ENCODE results near the gene SOD3.

SOD3 gene

GRCh38 chr4:24768604-24769003, 26.8 kb upstream of the SOD3 start:
- Histone ChIP-seq H3K4me1 (ENCODE audit: insufficient read depth, low read length, severe bottlenecking) (no peaks in the 10 kb centered on the region), H3K9ac (ENCODE audit: low read length) (no peak overlapping the region), H3F3A (ENCODE audit: insufficient read depth, low read length) (no peaks in the 10 kb centered on the region), H2AFZ (ENCODE audit: low read length) (no peak overlapping the region), H3K36me3 (ENCODE audit: insufficient read depth, low read length) (no peaks in the 10 kb centered on the region), H3K27me3 (ENCODE audit: insufficient read depth, low read length) (no peaks in the 10 kb centered on the region), H3K9me2 (ENCODE audit: low read depth, low read length) (no peaks in the 10 kb centered on the region), H4K20me1 (ENCODE audit: insufficient read depth, low read length) (no peaks in the 10 kb centered on the region), H3K79me2 (ENCODE audit: insufficient read depth, low read length) (no peaks in the 10 kb centered on the region), H3K4me3 (ENCODE audit: low read depth, low read length, poor library complexity, severe bottlenecking) (no peak overlapping the region), H3K27ac (ENCODE audit: low read depth, low read length, poor library complexity, severe bottlenecking) (no peak overlapping the region), H3K9me3 (ENCODE audit: low read length) (no peaks in the 10 kb centered on the region), H3K4me2 (ENCODE audit: low read length) (no peak overlapping the region)
- TF ChIP-seq CTCF (IDR thresholded peaks at IDR 0.05; ENCODE audit: low read length): no peak
- TF ChIP-seq EZH2 (IDR thresholded peaks at IDR 0.05; ENCODE audit: borderline replicate concordance, low read length): no peak

- TF ChIP-seq CTCF (IDR thresholded peaks at IDR 0.05; ENCODE audit: low read length) (no peak), EZH2 (IDR thresholded peaks at IDR 0.05; ENCODE audit: borderline replicate concordance, low read length) (no peak)
- Histone ChIP-seq H3K9me2 (ENCODE audit: low read depth, low read length) (no peaks in the 10 kb centered on the region), H3K4me1 (ENCODE audit: insufficient read depth, low read length, severe bottlenecking) (no peaks in the 10 kb centered on the region), H3K79me2 (ENCODE audit: insufficient read depth, low read length) (no peaks in the 10 kb centered on the region), H3K27ac (ENCODE audit: low read depth, low read length, poor library complexity, severe bottlenecking) (no peak overlapping the region), H3K36me3 (ENCODE audit: insufficient read depth, low read length) (no peaks in the 10 kb centered on the region), H3K9ac (ENCODE audit: low read length) (no peak overlapping the region), H3K9me3 (ENCODE audit: low read length) (no peaks in the 10 kb centered on the region), H3F3A (ENCODE audit: insufficient read depth, low read length) (no peaks in the 10 kb centered on the region), H2AFZ (ENCODE audit: low read length) (no peak overlapping the region), H3K4me3 (ENCODE audit: low read depth, low read length, poor library complexity, severe bottlenecking) (no peak overlapping the region), H3K4me2 (ENCODE audit: low read length) (no peak overlapping the region), H3K27me3 (ENCODE audit: insufficient read depth, low read length) (no peaks in the 10 kb centered on the region), H4K20me1 (ENCODE audit: insufficient read depth, low read length) (no peaks in the 10 kb centered on the region)
These were observed 25.8 kb upstream of the SOD3 start for GRCh38 chr4:24769571-24769970.

GRCh38 chr4:24770032-24770584, 25.3 kb upstream of the SOD3 start:
- H3K36me3 ChIP-seq (ENCODE audit: insufficient read depth, low read length): no peaks in the 10 kb centered on the region
- no peak overlapping the region for H3K27ac ChIP-seq (ENCODE audit: low read depth, low read length, poor library complexity, severe bottlenecking)
- H3K4me1 ChIP-seq (ENCODE audit: insufficient read depth, low read length, severe bottlenecking): no peaks in the 10 kb centered on the region
- no peak overlapping the region for H3K4me2 ChIP-seq (ENCODE audit: low read length)
- no peaks in the 10 kb centered on the region for H4K20me1 ChIP-seq (ENCODE audit: insufficient read depth, low read length)
- TF ChIP-seq CTCF (IDR thresholded peaks at IDR 0.05; ENCODE audit: low read length) (no peak), EZH2 (IDR thresholded peaks at IDR 0.05; ENCODE audit: borderline replicate concordance, low read length) (no peak)
- no peaks in the 10 kb centered on the region for H3K79me2 ChIP-seq (ENCODE audit: insufficient read depth, low read length)
- no peaks in the 10 kb centered on the region for H3K9me3 ChIP-seq (ENCODE audit: low read length)
- H3K27me3 ChIP-seq (ENCODE audit: insufficient read depth, low read length): no peaks in the 10 kb centered on the region
- no peak overlapping the region for H3K4me3 ChIP-seq (ENCODE audit: low read depth, low read length, poor library complexity, severe bottlenecking)
- H3F3A ChIP-seq (ENCODE audit: insufficient read depth, low read length): no peaks in the 10 kb centered on the region
- no peak overlapping the region for H2AFZ ChIP-seq (ENCODE audit: low read length)
- H3K9me2 ChIP-seq (ENCODE audit: low read depth, low read length): no peaks in the 10 kb centered on the region
- no peak overlapping the region for H3K9ac ChIP-seq (ENCODE audit: low read length)

All from OCI-LY1 (cell line).